Activated T-helper 1 cell treated with anti-CD3 and anti-CD28 coated beads, Interleukin-2, amount 50 U/mL, for 16 hours (primary cell): ENCODE measurements around the gene KRTAP5-5.

Source experiments
- DNase-seq, 2 donors: peaks; one replicate each; pipeline ENCODE4 v3.0.0-alpha.2; 2020; ENCODE audit warnings: low read depth in 1 of 2, low spot score in 1 of 2

The KRTAP5-5 gene

GRCh38 chr11:1674173-1675131 is 44.9 kb downstream of the KRTAP5-5 start:
- DNase-seq: no peak

- no peak for DNase-seq
Measured at GRCh38 chr11:1675536-1676228, 46.1 kb downstream of the KRTAP5-5 start.

- DNase-seq: no peak
Measured at GRCh38 chr11:1676229-1676740, 46.7 kb downstream of the KRTAP5-5 start.

- DNase-seq: no peak
Measured at GRCh38 chr11:1679881-1680280, 50.3 kb downstream of the KRTAP5-5 start.
